K562 (cell line): ENCODE measurements around the gene POLR1B. TPM values are rescaled to one million over a fixed set of nuclear protein-coding genes. Genes with fewer than 3 reads are reported as not detected.

Experiments used
- ATAC-seq: fragments of 200-7000 bp; cut with Tn5 transposase; 3 replicates; pipeline ENCODE4 v1.9.1; 2020; ENCODE audit warnings: moderate library complexity
- BruUV-seq: library from RNA; stranded (reverse); fragments of 400-500 nt; replicated peaks from 2 replicates; lab custom pipeline; 2021; lab: Mats Ljungman, UMichigan
- CTCF ChIA-PET: fragments of 300-600 bp; formaldehyde crosslinking; extraction: SDS; loops from one replicate; lab custom pipeline; 2021; ENCODE audit warnings: low intra/inter-chr PET ratio; lab: Yijun Ruan, JAX
- POLR2A ChIA-PET: fragments of 300-600, 350-650 bp; sonication (Branson Sonifier 250); formaldehyde crosslinking; extraction: SDS; loops from one replicate; lab custom pipeline; 2021; ENCODE audit warnings: antibody characterized with exemption, inconsistent platforms; lab: Yijun Ruan, JAX
- DNase-seq, 4 experiments: peaks; one replicate each; pipeline versions ENCODE4 v3.0.0 to v3.0.0-alpha.2; 2011 to 2018; ENCODE audit warnings: low spot score in 3 of 4, mixed read lengths in 3 of 4; ENCODE audit errors: extremely low read depth in 1 of 4
- FAIRE-seq: peaks from 2 replicates; lab custom pipeline; 2011; peaks lifted over from hg19 to GRCh38; lab: Jason Lieb, UNC
- H2AFZ ChIP-seq: 2 replicates; pipeline ENCODE4 v1.6.0; 2011; ENCODE audit warnings: low read depth, low read length, control low read depth, inconsistent platforms
- H3K27ac ChIP-seq: fragments of 200-600 bp; 3 replicates; pipeline ENCODE4 v1.8.0; 2011; ENCODE audit warnings: low read depth, mild to moderate bottlenecking, control low read depth, inconsistent platforms, low read length, moderate library complexity, mixed read lengths; ENCODE audit errors: extremely low read depth
- H3K27me3 ChIP-seq, 2 experiments: fragments of 300-600 bp in 1 of 2; 2 replicates in 1 of 2; 3 replicates in 1 of 2; pipeline versions ENCODE4 v1.6.0 to v1.8.0; 2011; ENCODE audit warnings: inconsistent platforms in 2 of 2, low read length in 2 of 2, mild to moderate bottlenecking in 1 of 2, mixed read lengths in 1 of 2, moderate library complexity in 1 of 2; ENCODE audit not compliant: control insufficient read depth in 2 of 2, insufficient read depth in 2 of 2
- H3K36me3 ChIP-seq: fragments of 300-600 bp; 3 replicates; pipeline ENCODE4 v1.8.0; 2011; ENCODE audit warnings: mild to moderate bottlenecking, low read length, inconsistent platforms; ENCODE audit not compliant: control insufficient read depth, insufficient read depth
- H3K4me1 ChIP-seq, 2 experiments: fragments of 200-600 bp in 1 of 2; replicated peaks in 1 of 2; 2 replicates in 1 of 2; 3 replicates in 1 of 2; pipeline versions ENCODE4 v1.5.1 to v1.8.0; 2011; ENCODE audit warnings: inconsistent platforms in 2 of 2, low read length in 2 of 2, mild to moderate bottlenecking in 1 of 2, mixed read lengths in 1 of 2, moderate library complexity in 1 of 2; ENCODE audit not compliant: control insufficient read depth in 2 of 2, insufficient read depth in 2 of 2
- H3K4me2 ChIP-seq: 2 replicates; pipeline ENCODE4 v1.6.1; 2011; ENCODE audit warnings: low read length, control low read depth, inconsistent platforms, mixed read lengths; ENCODE audit not compliant: insufficient read depth
- H3K4me3 ChIP-seq: fragments of 200-600 bp; sonication (generic), shearing (Covaris generic); 2 replicates; pipeline ENCODE4 v1.5.1; 2016; ENCODE audit warnings: control low read depth, inconsistent platforms
- H3K79me2 ChIP-seq: fragments of 200-600 bp; 3 replicates; pipeline ENCODE4 v1.8.0; 2011; ENCODE audit warnings: low read length, inconsistent platforms; ENCODE audit not compliant: control insufficient read depth, insufficient read depth
- H3K9ac ChIP-seq, 2 experiments: 2 replicates each; pipeline versions ENCODE4 v1.6.0 to v1.6.1; 2011; ENCODE audit warnings: low read depth in 2 of 2, low read length in 2 of 2, control low read depth in 1 of 2, inconsistent platforms in 1 of 2, mild to moderate bottlenecking in 1 of 2, mixed read lengths in 1 of 2; ENCODE audit not compliant: insufficient read depth in 1 of 2
- H3K9me1 ChIP-seq: one replicate; pipeline ENCODE4 v1.6.0; 2011; ENCODE audit warnings: inconsistent platforms, mild to moderate bottlenecking, low read length, moderate library complexity; ENCODE audit not compliant: control insufficient read depth, insufficient read depth
- H3K9me3 ChIP-seq: replicated peaks from 2 replicates; pipeline ENCODE4 v1.5.1; 2011; ENCODE audit warnings: low read depth, low read length, inconsistent platforms; ENCODE audit not compliant: control insufficient read depth, insufficient read depth
- H4K20me1 ChIP-seq: replicated peaks from 2 replicates; pipeline ENCODE4 v1.6.1; 2011; ENCODE audit warnings: low read length, inconsistent platforms, mixed read lengths; ENCODE audit not compliant: control insufficient read depth, insufficient read depth
- ASH1L ChIP-seq: fragments of 450-650 bp; IDR thresholded peaks from 2 replicates; pipeline ENCODE4 v1.6.1; 2018; ENCODE audit warnings: borderline replicate concordance, mild to moderate bottlenecking, low read depth; ENCODE audit not compliant: partially characterized antibody
- BCL6 ChIP-seq: fragments of 250-450 bp; sonication (Bioruptor Pico); IDR thresholded peaks from 2 replicates; pipeline ENCODE4 v1.4.0; 2020
- HDAC2 ChIP-seq: fragments of 450-650 bp; IDR thresholded peaks from 2 replicates; pipeline ENCODE4 v1.6.1; 2016; ENCODE audit warnings: mild to moderate bottlenecking
- MTF1 ChIP-seq: fragments of 250-450 bp; sonication (Bioruptor Pico); IDR thresholded peaks from 2 replicates; pipeline ENCODE4 v1.9.0; 2021; ENCODE audit warnings: moderate library complexity, mild to moderate bottlenecking, inconsistent platforms, borderline replicate concordance
- NCOR1 ChIP-seq: fragments of 450-650 bp; IDR thresholded peaks from 2 replicates; pipeline ENCODE4 v1.6.1; 2016; ENCODE audit warnings: mild to moderate bottlenecking, moderate library complexity
- PHF8 ChIP-seq: fragments of 200-600 bp; sonication (generic); IDR thresholded peaks from 2 replicates; pipeline ENCODE4 v1.6.1; 2012; ENCODE audit warnings: mixed run types, mild to moderate bottlenecking, inconsistent platforms, low read length, moderate library complexity, borderline replicate concordance
- RBFOX2 ChIP-seq: fragments of 200-400 bp; formaldehyde crosslinking; IDR thresholded peaks from 2 replicates; pipeline ENCODE4 v1.6.1; 2017; ENCODE audit warnings: low read depth, mild to moderate bottlenecking, low read length, moderate library complexity
- RBM34 ChIP-seq: fragments of 200-400 bp; formaldehyde crosslinking; IDR thresholded peaks from 2 replicates; pipeline ENCODE4 v1.6.1; 2018; ENCODE audit warnings: low read length, borderline replicate concordance; ENCODE audit not compliant: insufficient read depth
- THAP12 ChIP-seq: fragments of 250-450 bp; sonication (Bioruptor Pico); IDR thresholded peaks from 2 replicates; pipeline ENCODE4 v1.9.0; 2021; ENCODE audit warnings: mild to moderate bottlenecking, inconsistent platforms
- ZBTB33 ChIP-seq: sonication (generic); formaldehyde crosslinking; IDR thresholded peaks from 2 replicates; pipeline ENCODE4 v1.8.1; 2023; ENCODE audit warnings: mild to moderate bottlenecking, missing genetic modification reagents
- WGBS: fragments of 100-300 bp; shearing (Covaris generic); methylation state at CpG from one replicate; pipeline ENCODE4 v1.1.6; 2016; ENCODE audit warnings: low coverage, mixed read lengths; ENCODE audit not compliant: insufficient coverage; ENCODE audit errors: missing lambda C conversion rate; 5-methylcytosine and 5-hydroxymethylcytosine counted together
- in situ Hi-C: fragments of 300-500 bp; cut with MboI; formaldehyde crosslinking; loops from 4 replicates; pipeline ENCODE4 v1.15.0; 2018; ENCODE audit warnings: inconsistent platforms, mixed read lengths
- intact Hi-C: fragments of 100-400 bp; cut with micrococcal nuclease; formaldehyde crosslinking; loops from 2 replicates; pipeline ENCODE4 v1.14.2; 2022
- polyA plus RNA-seq, 8 experiments: library from polyadenylated mRNA; depleted of rRNA in 4 of 8; stranded (reverse) in 5 of 8; unstranded in 3 of 8; fragments of >200 nt; fragmentation: Nextera tagmentation in 2 of 8; fragmentation: Illumina TruSeq in 1 of 8; extraction: Ambion mirVana in 2 of 8; extraction: Trizol in 1 of 8; gene quantifications; 2 replicates each; pipeline versions ENCODE4 v1.2.1 to v1.2.3, GENCODE V29; 2011 to 2014; ENCODE audit warnings: inconsistent platforms in 1 of 8, missing spikeins in 1 of 8
- total RNA-seq, 7 experiments: library from RNA; depleted of rRNA in 6 of 7; stranded (reverse); fragments of >200 nt in 6 of 7; fragmentation: Illumina TruSeq in 2 of 7; extraction: Trizol in 2 of 7; gene quantifications; 2 replicates each; pipeline versions ENCODE4 v1.2.1 to v1.2.3, GENCODE V29; 2011 to 2021; ENCODE audit warnings: low replicate concordance in 1 of 7

Gene POLR1B
- total and polyA plus RNA-seq, 9 of the 15 experiments (the other 6 are each of a cell fraction or from before 2014, with no cell fraction given) = 19.8 to 55.1 (median 40.2) TPM

GRCh38 chr2:112585400-112585799 is 43.1 kb downstream of the POLR1B start:
- ChIA-PET POLR2A (interaction anchor here (0.8 to 1.3 kb wide), 5 partner anchors 8 to 140 kb away, joined by 3 to 4 read pairs (median 3); partner anchors contain the start of gene SLC20A1), CTCF (no interaction called here)
- WGBS = 87% methylated on average over 3 of the region's 3 CpGs
- Histone ChIP-seq H3K4me1 (peaks cover 16 to 19% of the 10 kb centered on the region in 2 experiments; a peak in 4 of 5 replicates), H3K4me2 (peak overlapping the region; percentile 98), H3K9me1 (no peaks in the 10 kb centered on the region), H3K27ac (peak overlapping the region; percentile 96), H3K27me3 (no peaks in the 10 kb centered on the region), H3K4me3 (peak overlapping the region; percentile 65), H3K79me2 (peaks cover 24% of the 10 kb centered on the region), H4K20me1 (no peaks in the 10 kb centered on the region), H3K9ac (peak overlapping the region; percentile 92; a peak in 3 of 4 replicates), H2AFZ (peak overlapping the region; percentile 98), H3K36me3 (peaks cover 24% of the 10 kb centered on the region; the same call in 2 of the 3 replicates), H3K9me3 (no peaks in the 10 kb centered on the region)
- DNase-seq = no peak
- intact Hi-C loops = loop anchor here (2.0 kb wide), 1 partner anchor 537 kb away; no protein-coding TSS in a partner anchor
- ATAC-seq = no peak
- TF ChIP-seq BCL6 = no peak
- in situ Hi-C loops = loop anchor here (10.0 kb wide), 2 partner anchors 461 to 681 kb away; no protein-coding TSS in a partner anchor
- no peak for FAIRE-seq
- BruUV-seq = no TSS peak

- Histone ChIP-seq H2AFZ (no peak overlapping the region), H3K9ac (peak overlapping the region in 1 of 2 experiments; percentile 65; a peak in 2 of 4 replicates), H3K27me3 (no peaks in the 10 kb centered on the region), H3K36me3 (peaks cover 24% of the 10 kb centered on the region; the same call in 2 of the 3 replicates), H3K4me2 (no peak overlapping the region), H3K9me1 (no peaks in the 10 kb centered on the region), H3K4me1 (peaks cover 16 to 19% of the 10 kb centered on the region in 2 experiments; a peak in 4 of 5 replicates), H4K20me1 (no peaks in the 10 kb centered on the region), H3K79me2 (peaks cover 24% of the 10 kb centered on the region), H3K9me3 (no peaks in the 10 kb centered on the region), H3K27ac (no peak overlapping the region), H3K4me3 (no peak overlapping the region)
- in situ Hi-C loops (loop anchor here (10.0 kb wide), 2 partner anchors 461 to 681 kb away; no protein-coding TSS in a partner anchor), intact Hi-C loops (loop anchor here (2.0 kb wide), 1 partner anchor 537 kb away; no protein-coding TSS in a partner anchor)
- FAIRE-seq (no peak), DNase-seq (no peak), ATAC-seq (no peak)
- 88% methylated on average over 14 of the region's 18 CpGs for WGBS
- no peak for TF ChIP-seq MTF1 (CRISPR knock-in tag)
- TF ChIP-seq ZBTB33 = peak; percentile 56; the same call in 1 of the 2 replicates
- no peak for TF ChIP-seq NCOR1
- no peak for TF ChIP-seq THAP12 (CRISPR knock-in tag)
- TF ChIP-seq ASH1L = no peak
- peak; percentile 48 for TF ChIP-seq RBFOX2
- no peak for TF ChIP-seq RBM34
- TF ChIP-seq PHF8 = no peak
- TF ChIP-seq HDAC2 = no peak
- ChIA-PET CTCF (no interaction called here), POLR2A (interaction anchor here (1.0 to 1.3 kb wide), 3 partner anchors 8 to 120 kb away, joined by 3 to 4 read pairs (median 3); no protein-coding TSS in a partner anchor)
- no TSS peak for BruUV-seq
Measured at GRCh38 chr2:112585873-112586464, 43.7 kb downstream of the POLR1B start.
